HepG2 (cell line): ENCODE measurements around the gene PRTN3. TPM values are rescaled to one million over a fixed set of nuclear protein-coding genes. Genes with fewer than 3 reads are reported as not detected.
A peak's percentile ranks its signal among the peaks of the same experiment; 100 is the strongest.

Source experiments
- ATAC-seq: fragments of 200-7000 bp; cut with Tn5 transposase; 3 replicates; pipeline ENCODE4 v1.9.1; 2020; ENCODE audit warnings: mild to moderate bottlenecking, moderate library complexity
- BruUV-seq: library from RNA; stranded (reverse); fragments of 400-500 nt; replicated peaks from 2 replicates; lab custom pipeline; 2021; lab: Mats Ljungman, UMichigan
- CTCF ChIA-PET: fragments of 300-600 bp; formaldehyde crosslinking; extraction: SDS; loops from one replicate; lab custom pipeline; 2021; ENCODE audit warnings: low total read pairs, inconsistent platforms, low intra/inter-chr PET ratio; lab: Yijun Ruan, JAX
- POLR2A ChIA-PET: fragments of 350-600 bp; sonication (Branson Sonifier 250); formaldehyde crosslinking; loops from one replicate; lab custom pipeline; 2020; ENCODE audit warnings: antibody characterized with exemption, inconsistent platforms; lab: Yijun Ruan, JAX
- DNase-seq: peaks from one replicate; pipeline ENCODE4 v3.0.0-alpha.2; 2015; ENCODE audit warnings: low spot score
- FAIRE-seq: peaks from 3 replicates; lab custom pipeline; 2011; peaks lifted over from hg19 to GRCh38; lab: Jason Lieb, UNC
- H2AFZ ChIP-seq: one replicate; pipeline ENCODE4 v1.6.1; 2011; ENCODE audit warnings: low read length, inconsistent platforms
- H3K27ac ChIP-seq: fragments of 300-600 bp; 3 replicates; pipeline ENCODE4 v1.8.0; 2011; ENCODE audit warnings: mixed run types, mild to moderate bottlenecking, mixed read lengths, low read length, inconsistent platforms; ENCODE audit not compliant: insufficient read depth; ENCODE audit errors: extremely low read length
- H3K27me3 ChIP-seq, 2 experiments: fragments of 200-600 bp in 1 of 2; 2 replicates in 1 of 2; 3 replicates in 1 of 2; pipeline versions ENCODE4 v1.6.0 to v1.8.0; 2011; ENCODE audit warnings: low read length in 2 of 2, mild to moderate bottlenecking in 2 of 2, moderate library complexity in 2 of 2, inconsistent platforms in 1 of 2; ENCODE audit not compliant: insufficient read depth in 2 of 2, control insufficient read depth in 1 of 2
- H3K36me3 ChIP-seq, 2 experiments: fragments of 200-600 bp in 1 of 2; replicated peaks in 1 of 2; 2 replicates in 1 of 2; 3 replicates in 1 of 2; pipeline versions ENCODE4 v1.5.1 to v1.8.0; 2011; ENCODE audit warnings: low read length in 2 of 2, inconsistent platforms in 1 of 2; ENCODE audit not compliant: insufficient read depth in 2 of 2, control insufficient read depth in 1 of 2
- H3K4me1 ChIP-seq: 2 replicates; pipeline ENCODE4 v1.5.1; 2012; ENCODE audit warnings: low read length, inconsistent platforms; ENCODE audit not compliant: insufficient read depth
- H3K4me2 ChIP-seq: 2 replicates; pipeline ENCODE4 v1.6.0; 2011; ENCODE audit warnings: low read depth, low read length, inconsistent platforms
- H3K4me3 ChIP-seq, 3 experiments: fragments of 200-600 bp in 1 of 3; sonication (generic), shearing (Covaris generic) in 1 of 3; replicated peaks in 1 of 3; 2 replicates each; pipeline ENCODE4 v1.5.1; 2011 to 2016; ENCODE audit warnings: low read length in 3 of 3, inconsistent platforms in 2 of 3, low read depth in 2 of 3, mild to moderate bottlenecking in 2 of 3, control low read depth in 1 of 3, mixed read lengths in 1 of 3; ENCODE audit not compliant: insufficient read depth in 1 of 3
- H3K79me2 ChIP-seq: one replicate; pipeline ENCODE4 v1.6.1; 2011; ENCODE audit warnings: low read length, inconsistent platforms; ENCODE audit not compliant: insufficient read depth
- H3K9ac ChIP-seq: 2 replicates; pipeline ENCODE4 v1.6.0; 2011; ENCODE audit warnings: mild to moderate bottlenecking, low read depth, low read length, inconsistent platforms; ENCODE audit not compliant: insufficient read depth
- H3K9me3 ChIP-seq: 2 replicates; pipeline ENCODE4 v1.5.1; 2012; ENCODE audit warnings: mild to moderate bottlenecking, low read length
- H4K20me1 ChIP-seq: 2 replicates; pipeline ENCODE4 v1.6.0; 2011; ENCODE audit warnings: inconsistent platforms, mild to moderate bottlenecking, low read length, moderate library complexity; ENCODE audit not compliant: insufficient read depth
- AGO2 ChIP-seq: fragments of 200-400 bp; formaldehyde crosslinking; optimal IDR thresholded peaks from 2 replicates; pipeline ENCODE3; 2017; ENCODE audit warnings: mild to moderate bottlenecking, low read depth, low read length, moderate library complexity
- HMGXB3 ChIP-seq: sonication (generic); formaldehyde crosslinking; IDR thresholded peaks from 2 replicates; pipeline ENCODE4 v1.4.0; 2020; ENCODE audit warnings: missing genetic modification reagents, borderline replicate concordance
- PRPF4 ChIP-seq: fragments of 200-400 bp; formaldehyde crosslinking; IDR thresholded peaks from 2 replicates; pipeline ENCODE4 v1.6.1; 2016; ENCODE audit warnings: low read length, low read depth; ENCODE audit not compliant: poor library complexity, severe bottlenecking
- RBFOX2 ChIP-seq: fragments of 200-400 bp; formaldehyde crosslinking; IDR thresholded peaks from 2 replicates; pipeline ENCODE4 v1.6.1; 2017; ENCODE audit warnings: low read depth, mild to moderate bottlenecking, low read length
- ZNF180 ChIP-seq: sonication (generic); formaldehyde crosslinking; IDR thresholded peaks from 2 replicates; pipeline ENCODE4 v1.4.0; 2020; ENCODE audit warnings: low read depth, missing genetic modification reagents, borderline replicate concordance
- WGBS: methylation state at CpG from one replicate; pipeline ENCODE4 v1.1.6; 2017; ENCODE audit warnings: low lambda C conversion rate; 5-methylcytosine and 5-hydroxymethylcytosine counted together
- in situ Hi-C: cut with HindIII; loops from 2 replicates; pipeline ENCODE4 v1.10.0; 2017; ENCODE audit warnings: low pct_unique_long_range_greater_than_20kb; ENCODE audit not compliant: extremely low pct_ligation_motif_present
- intact Hi-C: fragments of 100-400 bp; cut with micrococcal nuclease; formaldehyde crosslinking; loops from one replicate; pipeline ENCODE4 v1.10.0; 2022; ENCODE audit not compliant: unreplicated experiment
- polyA plus RNA-seq, 8 experiments: library from polyadenylated mRNA; depleted of rRNA in 3 of 8; stranded (reverse) in 7 of 8; unstranded in 1 of 8; fragments of >200 nt; fragmentation: Illumina TruSeq in 4 of 8; extraction: Trizol in 4 of 8; gene quantifications; 2 replicates each; pipeline versions ENCODE4 v1.2.1 to v1.2.3, GENCODE V29; 2011 to 2016; ENCODE audit warnings: low read depth in 4 of 8, missing spikeins in 1 of 8, mixed read lengths in 1 of 8; ENCODE audit not compliant: insufficient read depth in 1 of 8
- total RNA-seq, 5 experiments: library from RNA; depleted of rRNA; stranded (reverse); fragments of >200 nt; fragmentation: Illumina TruSeq; extraction: Trizol; gene quantifications; 2 replicates each; pipeline ENCODE4 v1.2.3, GENCODE V29; 2016; ENCODE audit warnings: low read depth in 1 of 5

The PRTN3 gene
- total and polyA plus RNA-seq, 2 of the 13 experiments (the other 11 are each of a cell fraction or from before 2014, with no cell fraction given): not detected

GRCh38 chr19:889662-890295, 49.0 kb downstream of the PRTN3 start:
- FAIRE-seq: no peak
- WGBS: 97% methylated on average over 13 of the region's 26 CpGs

More at GRCh38 chr19:889662-890295, 49.0 kb downstream of the PRTN3 start:
- CTCF ChIA-PET: no interaction called here
- H4K20me1 ChIP-seq: no peaks in the 10 kb centered on the region; the same call in 1 of the 2 replicates
- peaks cover 13 to 33% of the 10 kb centered on the region in 2 experiments; a peak in 4 of 5 replicates for H3K36me3 ChIP-seq
- BruUV-seq: no TSS peak
- H3K4me1 ChIP-seq: peaks cover 9% of the 10 kb centered on the region
- peaks cover 10% of the 10 kb centered on the region for H3K79me2 ChIP-seq
- POLR2A ChIA-PET: no interaction called here
- DNase-seq: no peak
- peak; percentile 58 for TF ChIP-seq AGO2
- 0 out of 2 replicates have a peak, but pooled peaks have one; percentile 28 for TF ChIP-seq RBFOX2
- TF ChIP-seq HMGXB3 (CRISPR knock-in tag): no peak
- TF ChIP-seq ZNF180: no peak
- TF ChIP-seq PRPF4: no peak
- H3K4me2 ChIP-seq: no peak overlapping the region
- H3K9me3 ChIP-seq: no peaks in the 10 kb centered on the region
- H3K27ac ChIP-seq: no peak overlapping the region
- no peak for ATAC-seq
- H3K4me3 ChIP-seq: no peak overlapping the region
- H3K27me3 ChIP-seq: no peaks in the 10 kb centered on the region
- in situ Hi-C loops (no loop called here), intact Hi-C loops (no loop called here)
- H3K9ac ChIP-seq: no peak overlapping the region
- H2AFZ ChIP-seq: no peak overlapping the region
